ENCODE results near the gene TANGO6. TPM values are rescaled to one million over a fixed set of nuclear protein-coding genes. Genes with fewer than 3 reads are reported as not detected.

TANGO6 gene
- total and polyA plus RNA-seq, 2 of the 8 experiments (the other 6 are each of a cell fraction or from before 2014, with no cell fraction given) = 5.0 to 19.5 TPM

DNA sequence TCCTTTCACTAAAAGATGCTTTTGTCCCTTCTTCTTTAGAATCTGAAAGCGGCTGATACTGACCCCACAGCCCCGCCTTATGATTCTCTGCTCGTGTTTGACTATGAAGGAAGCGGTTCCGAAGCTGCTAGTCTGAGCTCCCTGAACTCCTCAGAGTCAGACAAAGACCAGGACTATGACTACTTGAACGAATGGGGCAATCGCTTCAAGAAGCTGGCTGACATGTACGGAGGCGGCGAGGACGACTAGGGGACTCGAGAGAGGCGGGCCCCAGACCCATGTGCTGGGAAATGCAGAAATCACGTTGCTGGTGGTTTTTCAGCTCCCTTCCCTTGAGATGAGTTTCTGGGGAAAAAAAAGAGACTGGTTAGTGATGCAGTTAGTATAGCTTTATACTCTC is 10.1 kb upstream of the TANGO6 start:
- FAIRE-seq = no peak
- 90% methylated on average over 14 of the region's 14 CpGs; no CpG with 5 or more reads in 1 of the 2 experiments for WGBS, 2 experiments (ENCODE audit: extremely low coverage in 1 of 2, insufficient coverage in 1 of 2, insufficient read length in 1 of 2, insufficient replicate concordance in 2 of 2, low coverage in 1 of 2, low lambda C conversion rate in 2 of 2, missing lambda C conversion rate in 1 of 2)
- no peak overlapping the region for H2BK12ac ChIP-seq (ENCODE audit: low read depth, low read length)
- no peaks in the 10 kb centered on the region for H4K20me1 ChIP-seq (replicated peaks in 1 of 2; ENCODE audit: control insufficient read depth in 1 of 2, insufficient read depth in 2 of 2, low read length in 2 of 2)
- no peaks in the 10 kb centered on the region for H3K9me3 ChIP-seq (ENCODE audit: insufficient read depth in 2 of 2, low read depth in 1 of 2, low read length in 1 of 2)
- peaks cover 15 to 69% (median 53%) of the 10 kb centered on the region in 4 experiments; a peak in 7 of 8 replicates for H3K36me3 ChIP-seq (ENCODE audit: control insufficient read depth in 2 of 4, insufficient read depth in 4 of 4, low read length in 3 of 4)
- H3K18ac ChIP-seq (ENCODE audit: extremely low read depth, low read length) = no peak overlapping the region
- H2AK5ac ChIP-seq (ENCODE audit: low read depth, low read length) = no peak overlapping the region
- no peak overlapping the region for H2AFZ ChIP-seq (ENCODE audit: low read length)
- no peak overlapping the region for H4K91ac ChIP-seq (replicated peaks; ENCODE audit: insufficient read length, low read length)
- ChIA-PET POLR2A (ENCODE audit: partially characterized antibody) (interaction anchor here (0.6 to 2.8 kb wide), 2 partner anchors 10 to 402 kb away, joined by 3 to 12 read pairs; partner anchors contain the start of gene TANGO6), CTCF (ENCODE audit: partially characterized antibody) (interaction anchor here (0.6 to 3.1 kb wide), 4 partner anchors 10 to 184 kb away, joined by 3 to 12 read pairs (median 4); partner anchors contain the start of gene TANGO6)
- H3K14ac ChIP-seq (ENCODE audit: insufficient read length) = no peak overlapping the region
- no peaks in the 10 kb centered on the region for H3K27me3 ChIP-seq (replicated peaks in 1 of 4; ENCODE audit: control insufficient read depth in 3 of 4, extremely low read depth in 1 of 4, insufficient read depth in 3 of 4, low read length in 3 of 4)
- no peak overlapping the region for H3K27ac ChIP-seq (ENCODE audit: low read depth, low read length)
- H3K79me2 ChIP-seq (ENCODE audit: control insufficient read depth in 1 of 2, insufficient read depth in 2 of 2, low read length in 2 of 2) = no peaks in the 10 kb centered on the region
- H3K4me2 ChIP-seq (ENCODE audit: insufficient read depth in 1 of 2, low read depth in 2 of 2, low read length in 2 of 2) = no peak overlapping the region
- H3K23me2 ChIP-seq (ENCODE audit: low read depth, low read length) = no peaks in the 10 kb centered on the region; the same call in 1 of the 2 replicates
- no peak overlapping the region for H4K8ac ChIP-seq (ENCODE audit: extremely low read depth, insufficient read depth, low read length)
- H2BK120ac ChIP-seq (replicated peaks; ENCODE audit: low read depth, low read length) = no peak overlapping the region
- no peak overlapping the region for H3K4me3 ChIP-seq (ENCODE audit: extremely low read depth in 1 of 4, insufficient read depth in 2 of 4, low read depth in 3 of 4, low read length in 4 of 4)
- H3K79me1 ChIP-seq (ENCODE audit: low read depth, low read length) = no peaks in the 10 kb centered on the region
- no peak overlapping the region for H3K4ac ChIP-seq (replicated peaks; ENCODE audit: insufficient read length, low read depth, low read length)
- H4K5ac ChIP-seq (ENCODE audit: insufficient read length, low read depth, low read length) = no peak overlapping the region
- no peak overlapping the region for H2BK5ac ChIP-seq (ENCODE audit: low read depth, low read length)
- no peak overlapping the region for H2BK20ac ChIP-seq (ENCODE audit: low read length)
- no peak overlapping the region for H2BK15ac ChIP-seq (ENCODE audit: low read length)
- DNase-seq (ENCODE audit: low read depth in 1 of 2, low spot score in 2 of 2) = no peak
- H3K56ac ChIP-seq (replicated peaks; ENCODE audit: insufficient read length, low read depth, low read length) = no peak overlapping the region
- H3K9ac ChIP-seq (replicated peaks in 1 of 4; ENCODE audit: extremely low read depth in 1 of 4, low read depth in 3 of 4, low read length in 3 of 4) = no peak overlapping the region
- no peaks in the 10 kb centered on the region for H3K4me1 ChIP-seq (replicated peaks in 1 of 4; ENCODE audit: control insufficient read depth in 3 of 4, insufficient read depth in 4 of 4, low read length in 3 of 4)
- H3K23ac ChIP-seq (ENCODE audit: insufficient read length) = no peak overlapping the region
- TF ChIP-seq BRCA1 (IDR thresholded peaks at IDR 0.05; ENCODE audit: low read depth, low read length) (no peak), RXRA (IDR thresholded peaks at IDR 0.05; ENCODE audit: insufficient read depth, low read depth, low read length) (no peak), SP1 (IDR thresholded peaks at IDR 0.05; ENCODE audit: low read depth, low read length) (no peak), CTBP2 (IDR thresholded peaks at IDR 0.05; ENCODE audit: borderline replicate concordance, insufficient read depth, insufficient read length, low read length) (no peak), POLR2AphosphoS5 (IDR thresholded peaks at IDR 0.05; ENCODE audit: low read depth, low read length) (no peak), PHF8 (conservative IDR thresholded peaks at IDR 0.05; ENCODE audit: low read depth, low read length) (no peak), RBBP5 (IDR thresholded peaks at IDR 0.05; ENCODE audit: borderline replicate concordance, low read depth, low read length) (no peak), EZH2 (IDR thresholded peaks at IDR 0.05; ENCODE audit: low read depth, low read length, severe bottlenecking) (no peak), TEAD4 (IDR thresholded peaks at IDR 0.05; ENCODE audit: low read depth, low read length) (no peak), JUN (IDR thresholded peaks at IDR 0.05; ENCODE audit: low read depth, low read length) (no peak), EGR1 (IDR thresholded peaks at IDR 0.05; ENCODE audit: borderline replicate concordance, low read depth, low read length) (no peak), TAF7 (optimal IDR thresholded peaks at IDR 0.05; ENCODE audit: borderline replicate concordance, low read depth, low read length) (no peak)
- TF ChIP-seq, protein P1, sequence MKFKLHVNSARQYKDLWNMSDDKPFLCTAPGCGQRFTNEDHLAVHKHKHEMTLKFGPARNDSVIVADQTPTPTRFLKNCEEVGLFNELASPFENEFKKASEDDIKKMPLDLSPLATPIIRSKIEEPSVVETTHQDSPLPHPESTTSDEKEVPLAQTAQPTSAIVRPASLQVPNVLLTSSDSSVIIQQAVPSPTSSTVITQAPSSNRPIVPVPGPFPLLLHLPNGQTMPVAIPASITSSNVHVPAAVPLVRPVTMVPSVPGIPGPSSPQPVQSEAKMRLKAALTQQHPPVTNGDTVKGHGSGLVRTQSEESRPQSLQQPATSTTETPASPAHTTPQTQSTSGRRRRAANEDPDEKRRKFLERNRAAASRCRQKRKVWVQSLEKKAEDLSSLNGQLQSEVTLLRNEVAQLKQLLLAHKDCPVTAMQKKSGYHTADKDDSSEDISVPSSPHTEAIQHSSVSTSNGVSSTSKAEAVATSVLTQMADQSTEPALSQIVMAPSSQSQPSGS (IDR thresholded peaks at IDR 0.05; ENCODE audit: low read length) = no peak
